Thyroid gland (tissue), 4 donors: Measurements from ENCODE around the gene SHROOM2. TPM values are rescaled to one million over a fixed set of nuclear protein-coding genes. Genes with fewer than 3 reads are reported as not detected.

Experiments used
- DNase-seq, 2 donors: peaks; one replicate each; pipeline ENCODE4 v3.0.0-alpha.2; 2019
- H3K27ac ChIP-seq, 3 donors: fragments of 200-600 bp; sonication (generic); 1 replicate in 2 of 3; 2 replicates in 1 of 3; pipeline ENCODE4 v1.5.1; 2016 to 2019; ENCODE audit warnings: mild to moderate bottlenecking in 1 of 3, moderate library complexity in 1 of 3
- H3K27me3 ChIP-seq: fragments of 200-600 bp; sonication (generic); one replicate; pipeline ENCODE4 v1.5.1; 2019
- H3K36me3 ChIP-seq, 2 donors: fragments of 200-600 bp; sonication (generic); one replicate each; pipeline ENCODE4 v1.5.1; 2016 to 2019
- H3K4me1 ChIP-seq, 2 donors: fragments of 200-600 bp; sonication (generic); one replicate each; pipeline ENCODE4 v1.5.1; 2017 to 2019
- H3K4me3 ChIP-seq, 3 donors: fragments of 200-600 bp; sonication (generic); replicated peaks in 1 of 3; 1 replicate in 2 of 3; 2 replicates in 1 of 3; pipeline ENCODE4 v1.5.1; 2016; ENCODE audit warnings: mild to moderate bottlenecking in 1 of 3
- H3K9me3 ChIP-seq: fragments of 200-600 bp; sonication (generic); one replicate; pipeline ENCODE4 v1.5.1; 2017
- POLR2A ChIP-seq, 2 donors: fragments of 450-650 bp; IDR thresholded peaks; one replicate each; pipeline ENCODE4 v1.6.1; 2017; ENCODE audit warnings: antibody characterized with exemption in 2 of 2, mild to moderate bottlenecking in 2 of 2, moderate library complexity in 1 of 2
- WGBS, 2 donors: methylation state at CpG; one replicate each; pipeline ENCODE4 v1.1.5; 2017; 5-methylcytosine and 5-hydroxymethylcytosine counted together
- intact Hi-C: fragments of 100-400 bp; cut with DNase I; formaldehyde crosslinking; loops from one replicate; pipeline ENCODE4 v1.15.1; 2023
- total RNA-seq, 4 donors: library from RNA; depleted of rRNA; stranded (reverse); fragments of >200 nt; gene quantifications; one replicate each; pipeline ENCODE4 v1.2.3, GENCODE V29; 2016
- TF ChIP-seq, protein P1 (sequence below), 6 experiments: fragments of 200-600 bp in 3 of 6; fragments of 450-650 bp in 3 of 6; sonication (generic) in 3 of 6; IDR thresholded peaks; one replicate each; pipeline ENCODE4 v1.5.1; 2016 to 2019; ENCODE audit warnings: antibody characterized with exemption in 6 of 6, mild to moderate bottlenecking in 2 of 6, inconsistent platforms in 1 of 6, moderate library complexity in 1 of 6

Gene SHROOM2
- total RNA-seq, 4 donors from 2014 or later = 2.8 to 16.5 (median 6.1) TPM

DNA sequence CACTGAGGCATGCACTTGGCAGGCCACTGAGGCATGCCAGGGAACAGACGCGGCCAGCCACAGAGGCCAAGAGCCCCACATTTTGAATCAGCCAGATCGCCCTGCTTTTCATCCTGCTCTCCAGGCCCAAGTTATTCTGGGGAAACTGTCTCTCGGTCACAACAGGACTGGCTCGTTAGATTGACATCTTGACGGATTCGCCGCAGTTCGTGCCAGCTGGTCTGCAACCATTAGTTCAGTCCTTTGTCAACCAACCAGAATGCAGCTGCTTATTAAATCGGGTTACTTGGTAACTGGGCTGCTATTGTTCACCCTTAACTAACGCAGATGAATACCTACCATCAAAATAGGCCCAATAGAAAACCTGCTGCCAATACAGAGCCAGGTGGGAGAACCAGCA lies 197.6 kb downstream of the SHROOM2 start:
- no peaks in the 10 kb centered on the region for H3K9me3 ChIP-seq
- TF ChIP-seq, protein P1, sequence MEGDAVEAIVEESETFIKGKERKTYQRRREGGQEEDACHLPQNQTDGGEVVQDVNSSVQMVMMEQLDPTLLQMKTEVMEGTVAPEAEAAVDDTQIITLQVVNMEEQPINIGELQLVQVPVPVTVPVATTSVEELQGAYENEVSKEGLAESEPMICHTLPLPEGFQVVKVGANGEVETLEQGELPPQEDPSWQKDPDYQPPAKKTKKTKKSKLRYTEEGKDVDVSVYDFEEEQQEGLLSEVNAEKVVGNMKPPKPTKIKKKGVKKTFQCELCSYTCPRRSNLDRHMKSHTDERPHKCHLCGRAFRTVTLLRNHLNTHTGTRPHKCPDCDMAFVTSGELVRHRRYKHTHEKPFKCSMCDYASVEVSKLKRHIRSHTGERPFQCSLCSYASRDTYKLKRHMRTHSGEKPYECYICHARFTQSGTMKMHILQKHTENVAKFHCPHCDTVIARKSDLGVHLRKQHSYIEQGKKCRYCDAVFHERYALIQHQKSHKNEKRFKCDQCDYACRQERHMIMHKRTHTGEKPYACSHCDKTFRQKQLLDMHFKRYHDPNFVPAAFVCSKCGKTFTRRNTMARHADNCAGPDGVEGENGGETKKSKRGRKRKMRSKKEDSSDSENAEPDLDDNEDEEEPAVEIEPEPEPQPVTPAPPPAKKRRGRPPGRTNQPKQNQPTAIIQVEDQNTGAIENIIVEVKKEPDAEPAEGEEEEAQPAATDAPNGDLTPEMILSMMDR (IDR thresholded peaks at IDR 0.05) = no peak
- no peak for TF ChIP-seq POLR2A (IDR thresholded peaks at IDR 0.05)

GRCh38 chrX:9988762-9989161 lies 202.5 kb downstream of the SHROOM2 start:
- TF ChIP-seq, protein P1 (IDR thresholded peaks at IDR 0.05) = peak in 4 of 6 experiments; percentile 21 to 59 (median 44)
- TF ChIP-seq POLR2A (IDR thresholded peaks at IDR 0.05) = no peak
- WGBS, 2 donors = 44 to 45% methylated on average over 1 of the region's 1 CpG
- H3K4me1 ChIP-seq = no peaks in the 10 kb centered on the region
- H3K4me3 ChIP-seq = no peak overlapping the region
- no peaks in the 10 kb centered on the region for H3K36me3 ChIP-seq
- H3K27ac ChIP-seq = no peak overlapping the region
- H3K9me3 ChIP-seq = no peaks in the 10 kb centered on the region
- no peak for DNase-seq
- H3K27me3 ChIP-seq = no peaks in the 10 kb centered on the region
- intact Hi-C loops = no loop called here

More for the DNA sequence above, 197.6 kb downstream of the SHROOM2 start:
- Histone ChIP-seq H3K4me1 (no peaks in the 10 kb centered on the region), H3K27me3 (no peaks in the 10 kb centered on the region), H3K27ac (no peak overlapping the region), H3K36me3 (no peaks in the 10 kb centered on the region), H3K4me3 (no peak overlapping the region)
- intact Hi-C loops = no loop called here
- 95 to 96% methylated on average over 7 to 8 of the region's 11 CpGs for WGBS, 2 donors
- no peak for DNase-seq

GRCh38 chrX:9992061-9992460 lies 205.8 kb downstream of the SHROOM2 start:
- TF ChIP-seq, protein P1 (IDR thresholded peaks at IDR 0.05) = no peak
- no peak for TF ChIP-seq POLR2A (IDR thresholded peaks at IDR 0.05)
- no peak for DNase-seq
- intact Hi-C loops = no loop called here

GRCh38 chrX:9992724-9993123 lies 206.5 kb downstream of the SHROOM2 start:
- Histone ChIP-seq H3K4me3 (no peak overlapping the region), H3K27me3 (no peaks in the 10 kb centered on the region), H3K36me3 (no peaks in the 10 kb centered on the region), H3K9me3 (no peaks in the 10 kb centered on the region), H3K27ac (no peak overlapping the region), H3K4me1 (no peaks in the 10 kb centered on the region)
- TF ChIP-seq, protein P1 (IDR thresholded peaks at IDR 0.05) = no peak
- no peak for TF ChIP-seq POLR2A (IDR thresholded peaks at IDR 0.05)
- intact Hi-C loops = no loop called here
- no peak for DNase-seq
- 94 to 97% methylated on average over 5 to 6 of the region's 18 CpGs for WGBS, 2 donors

More at GRCh38 chrX:9992061-9992460, 205.8 kb downstream of the SHROOM2 start:
- H3K4me3 ChIP-seq = no peak overlapping the region
- no peaks in the 10 kb centered on the region for H3K9me3 ChIP-seq
- WGBS, 2 donors = 100% methylated on average over 1 to 5 of the region's 28 CpGs
- H3K27ac ChIP-seq = no peak overlapping the region
- no peaks in the 10 kb centered on the region for H3K27me3 ChIP-seq
- no peaks in the 10 kb centered on the region for H3K4me1 ChIP-seq
- H3K36me3 ChIP-seq = no peaks in the 10 kb centered on the region

DNA sequence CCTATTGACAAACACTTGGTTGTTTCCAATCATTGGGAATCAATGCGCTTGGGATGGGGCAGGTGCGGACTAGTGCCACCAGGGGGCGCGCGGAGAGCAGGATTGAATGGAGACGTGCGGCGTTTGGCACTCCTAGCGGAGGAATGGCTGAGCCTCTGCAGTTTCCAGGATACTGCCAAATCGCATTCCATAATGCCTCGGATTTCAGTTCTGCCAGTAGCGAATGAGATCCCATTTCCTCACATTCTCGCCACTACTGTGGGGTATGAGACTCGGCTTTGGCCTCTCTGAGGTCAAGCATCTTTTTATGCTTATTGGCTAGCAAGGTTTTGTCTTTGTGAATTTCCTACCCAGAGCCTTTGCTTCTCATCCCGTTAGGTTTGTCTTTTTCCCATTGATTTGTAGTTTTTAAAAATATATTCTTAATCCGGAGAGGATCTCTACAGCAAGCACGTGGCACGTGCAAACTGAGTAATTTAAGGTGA lies 209.7 kb downstream of the SHROOM2 start:
- Histone ChIP-seq H3K27me3 (no peaks in the 10 kb centered on the region), H3K9me3 (no peaks in the 10 kb centered on the region), H3K36me3 (no peaks in the 10 kb centered on the region), H3K4me1 (no peaks in the 10 kb centered on the region), H3K27ac (no peak overlapping the region), H3K4me3 (no peak overlapping the region)
- TF ChIP-seq, protein P1 (IDR thresholded peaks at IDR 0.05) = peak; percentile 75 to 99 (median 88)
- no peak for TF ChIP-seq POLR2A (IDR thresholded peaks at IDR 0.05)
- intact Hi-C loops = loop anchor here (5.0 kb wide), 1 partner anchor 121 kb away; no protein-coding TSS in a partner anchor
- 24 to 27% methylated on average over 15 to 16 of the region's 18 CpGs for WGBS, 2 donors
- peak; percentile 79 to 80 for DNase-seq
